ENCODE data around the gene KIF13A. TPM values are rescaled to one million over a fixed set of nuclear protein-coding genes. Genes with fewer than 3 reads are reported as not detected.

The KIF13A gene
- total and polyA plus RNA-seq, 10 of the 15 experiments (the other 5 are each of a cell fraction or from before 2014, with no cell fraction given), result 0.02 to 0.26 (median 0.13) TPM; not detected in 2

DNA sequence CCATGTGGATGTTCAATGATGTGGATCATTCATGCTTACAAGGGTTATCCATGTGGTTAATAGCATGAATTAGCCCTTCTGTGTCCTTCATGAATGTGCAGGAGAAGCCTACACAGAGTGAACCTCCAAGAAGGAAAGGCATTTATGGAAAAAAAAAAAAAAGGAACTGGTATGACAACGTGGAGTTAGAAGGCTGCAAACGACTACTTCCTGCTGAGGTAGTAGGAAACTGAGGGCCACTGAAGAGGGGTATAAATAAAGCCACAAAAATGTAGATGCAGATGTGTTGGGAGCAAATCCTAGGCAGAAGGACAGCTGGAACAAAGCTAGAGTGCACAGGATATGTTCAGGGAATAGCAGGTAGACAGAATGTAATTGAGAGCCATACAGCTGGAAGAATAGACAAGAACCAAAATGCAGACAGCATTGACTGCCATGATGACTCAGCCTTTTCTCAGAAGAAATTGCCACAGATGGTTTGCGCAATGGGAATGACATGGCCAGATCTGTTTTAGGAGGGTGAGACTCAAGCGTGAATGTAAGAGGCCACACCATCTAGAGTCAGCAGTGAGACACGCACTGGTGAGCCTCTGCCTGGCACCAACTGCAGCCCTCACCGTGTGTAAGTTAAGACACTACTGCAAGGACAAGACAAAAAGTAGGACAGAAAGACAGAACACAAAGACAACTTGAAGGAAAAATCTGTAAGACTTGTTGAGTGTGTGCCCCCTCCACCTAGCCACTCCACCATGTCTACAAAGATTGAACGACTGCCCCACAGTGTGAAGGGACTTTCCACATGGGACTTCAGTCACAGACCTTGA is 79.8 kb downstream of the KIF13A start:
- ATAC-seq (peak; percentile 52), DNase-seq (ENCODE audit: low read depth, low spot score) (no peak), FAIRE-seq (no peak)
- Histone ChIP-seq H3K4me1 (ENCODE audit: control insufficient read depth, insufficient read depth, low read length) (no peaks in the 10 kb centered on the region; the same call in 1 of the 2 replicates), H3K4me3 (no peak overlapping the region), H3K4me2 (ENCODE audit: control insufficient read depth, insufficient read depth) (no peak overlapping the region), H2AFZ (ENCODE audit: control insufficient read depth, low read depth, low read length) (no peak overlapping the region), H3K36me3 (ENCODE audit: control insufficient read depth in 2 of 2, insufficient read depth in 2 of 2, low read length in 1 of 2) (no peaks in the 10 kb centered on the region), H3K79me2 (ENCODE audit: control insufficient read depth, insufficient read depth, low read length) (no peaks in the 10 kb centered on the region), H3K9ac (ENCODE audit: control insufficient read depth, insufficient read depth, low read length) (no peak overlapping the region), H3K27me3 (replicated peaks in 1 of 2; ENCODE audit: control insufficient read depth in 2 of 2, insufficient read depth in 2 of 2, low read length in 1 of 2) (no peaks in the 10 kb centered on the region), H4K20me1 (ENCODE audit: control insufficient read depth, insufficient read depth) (no peaks in the 10 kb centered on the region), H3K27ac (ENCODE audit: control insufficient read depth, insufficient read depth) (no peak overlapping the region), H3K9me3 (replicated peaks; ENCODE audit: control insufficient read depth, insufficient read depth, low read length) (no peaks in the 10 kb centered on the region; the same call in 2 of the 3 replicates)
- TF ChIP-seq SMAD1 (IDR thresholded peaks at IDR 0.05; ENCODE audit: low read depth, partially characterized antibody) (no peak), TARDBP (IDR thresholded peaks at IDR 0.05; ENCODE audit: borderline replicate concordance) (no peak), NFYB (IDR thresholded peaks at IDR 0.05; ENCODE audit: insufficient read depth, low read depth, low read length) (no peak), SMC3 (IDR thresholded peaks at IDR 0.05; ENCODE audit: borderline replicate concordance, low read length) (no peak), RELA (IDR thresholded peaks at IDR 0.05; ENCODE audit: borderline replicate concordance, partially characterized antibody) (no peak), YBX1 (IDR thresholded peaks at IDR 0.05) (no peak), SREBF1 (IDR thresholded peaks at IDR 0.05; ENCODE audit: low read length) (no peak), EP300 (IDR thresholded peaks at IDR 0.05; ENCODE audit: borderline replicate concordance in 1 of 2, control insufficient read depth in 1 of 2, low read depth in 2 of 2, low read length in 2 of 2) (no peak), KDM1A (IDR thresholded peaks at IDR 0.05; ENCODE audit: borderline replicate concordance) (no peak), KLF5 (IDR thresholded peaks at IDR 0.05; ENCODE audit: partially characterized antibody) (no peak), STAT3 (IDR thresholded peaks at IDR 0.05; ENCODE audit: low read depth, low read length) (no peak), EED (IDR thresholded peaks at IDR 0.05; ENCODE audit: low read depth) (no peak), ATF2 (IDR thresholded peaks at IDR 0.05; ENCODE audit: low read length) (no peak)
- TF ChIP-seq, protein P1, sequence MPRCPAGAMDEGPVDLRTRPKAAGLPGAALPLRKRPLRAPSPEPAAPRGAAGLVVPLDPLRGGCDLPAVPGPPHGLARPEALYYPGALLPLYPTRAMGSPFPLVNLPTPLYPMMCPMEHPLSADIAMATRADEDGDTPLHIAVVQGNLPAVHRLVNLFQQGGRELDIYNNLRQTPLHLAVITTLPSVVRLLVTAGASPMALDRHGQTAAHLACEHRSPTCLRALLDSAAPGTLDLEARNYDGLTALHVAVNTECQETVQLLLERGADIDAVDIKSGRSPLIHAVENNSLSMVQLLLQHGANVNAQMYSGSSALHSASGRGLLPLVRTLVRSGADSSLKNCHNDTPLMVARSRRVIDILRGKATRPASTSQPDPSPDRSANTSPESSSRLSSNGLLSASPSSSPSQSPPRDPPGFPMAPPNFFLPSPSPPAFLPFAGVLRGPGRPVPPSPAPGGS (IDR thresholded peaks at IDR 0.05; ENCODE audit: borderline replicate concordance, insufficient read depth, low read depth, low read length, poor library complexity, severe bottlenecking), result no peak
- intact Hi-C loops (cut with micrococcal nuclease; ENCODE audit: unreplicated experiment) (no loop called here), in situ Hi-C loops (cut with MboI) (no loop called here)
- 16% methylated on average over 7 of the region's 7 CpGs for WGBS (ENCODE audit: insufficient coverage, insufficient replicate concordance, low lambda C conversion rate, missing lambda C conversion rate)
- POLR2A ChIA-PET, result no interaction called here
- RAD21 ChIA-PET (ENCODE audit: unreplicated experiment), result no interaction called here
- SMC1A ChIA-PET (ENCODE audit: uncharacterized antibody, unreplicated experiment), result no interaction called here
- CTCF ChIA-PET, result no interaction called here
- BruUV-seq (replicated peaks), result no TSS peak

All from GM12878 (cell line).